ENCODE results near the gene DUSP9. TPM values are rescaled to one million over a fixed set of nuclear protein-coding genes. Genes with fewer than 3 reads are reported as not detected.

The DUSP9 gene
- total RNA-seq: under 1 TPM; 0.18 to 0.31 TPM
- 1.5 TPM for polyA plus RNA-seq (2013, experiment 1 of 2)
- 1.3 TPM for polyA plus RNA-seq (2013, experiment 2 of 2)
- long read RNA-seq, experiment 1: 0 reads
- long read RNA-seq, experiment 2: 0 reads
- long read RNA-seq, experiment 3: 0 reads
- long read RNA-seq, experiment 4: 0 reads

GRCh38 chrX:153646620-153647373, at the start of gene DUSP9:
Gene DUSP9 (plus strand): TSS chrX:153647203. CDS start chrX:153647954, 751 bp downstream.
- Histone ChIP-seq H3K4me1 (ENCODE audit: control insufficient read depth, insufficient read depth, low read length) (no peaks in the 10 kb centered on the region), H3K9ac (ENCODE audit: extremely low read depth, low read length, poor library complexity, severe bottlenecking) (no peak within 1 kb of the TSS), H3K9me3 (ENCODE audit: control insufficient read depth, low read length) (no peaks in the 10 kb centered on the region), H3K4me3 (ENCODE audit: low read length) (no peak within 1 kb of the TSS), H3K36me3 (ENCODE audit: control insufficient read depth, insufficient read depth, low read length) (no peaks in the 10 kb centered on the region), H3K27ac (ENCODE audit: low read depth, low read length) (no peak within 1 kb of the TSS), H3K27me3 (ENCODE audit: control insufficient read depth, insufficient read depth, low read length, poor library complexity, severe bottlenecking) (peaks cover 67% of the 10 kb centered on the region)
- TF ChIP-seq CTCF (conservative IDR thresholded peaks at IDR 0.05): no peak
- 0 to 6% methylated on average over 1 to 53 of the region's 53 CpGs for WGBS, 2 experiments (ENCODE audit: insufficient coverage in 1 of 2, insufficient read length in 1 of 2)
- peaks cover 59% of the 10 kb centered on the region for H3K27me3 Mint-ChIP-seq (ENCODE audit: insufficient read depth)
- DNase-seq: peak; percentile 91
- no peak within 1 kb of the TSS for H3K27ac Mint-ChIP-seq
- no peak within 1 kb of the TSS for H3K4me3 Mint-ChIP-seq
- H3K36me3 Mint-ChIP-seq (ENCODE audit: low read depth): no peaks in the 10 kb centered on the region
- H3K4me1 Mint-ChIP-seq: no peaks in the 10 kb centered on the region
- peaks cover 50% of the 10 kb centered on the region for H3K9me3 Mint-ChIP-seq

GRCh38 chrX:153598541-153599191, 48.3 kb upstream of the DUSP9 start, which contains the start of gene CCNQ:
Gene CCNQ (minus strand): TSS chrX:153599139. CDS start chrX:153599073, 66 bp downstream.
- no peaks in the 10 kb centered on the region for H3K4me1 Mint-ChIP-seq
- H3K9me3 Mint-ChIP-seq: peaks cover 76% of the 10 kb centered on the region
- H3K9me3 ChIP-seq (ENCODE audit: control insufficient read depth, low read length): no peaks in the 10 kb centered on the region
- H3K4me3 ChIP-seq (ENCODE audit: low read length): peak within 1 kb of the TSS; percentile 85
- H3K27ac Mint-ChIP-seq: no peak within 1 kb of the TSS
- peaks cover 13% of the 10 kb centered on the region for H3K36me3 Mint-ChIP-seq (ENCODE audit: low read depth)
- H3K27ac ChIP-seq (ENCODE audit: low read depth, low read length): no peak within 1 kb of the TSS
- peak within 1 kb of the TSS; percentile 66 for H3K9ac ChIP-seq (ENCODE audit: extremely low read depth, low read length, poor library complexity, severe bottlenecking)
- peak within 1 kb of the TSS; percentile 69 for H3K4me3 Mint-ChIP-seq
- DNase-seq: peak; percentile 61
- no peak for TF ChIP-seq CTCF (conservative IDR thresholded peaks at IDR 0.05)
- no peaks in the 10 kb centered on the region for H3K36me3 ChIP-seq (ENCODE audit: control insufficient read depth, insufficient read depth, low read length)
- no peaks in the 10 kb centered on the region for H3K4me1 ChIP-seq (ENCODE audit: control insufficient read depth, insufficient read depth, low read length)
- 0% methylated on average over 56 of the region's 79 CpGs; no CpG with 5 or more reads in 1 of the 2 experiments for WGBS, 2 experiments (ENCODE audit: insufficient coverage in 1 of 2, insufficient read length in 1 of 2)
- H3K27me3 Mint-ChIP-seq (ENCODE audit: insufficient read depth): peaks cover 2% of the 10 kb centered on the region
- H3K27me3 ChIP-seq (ENCODE audit: control insufficient read depth, insufficient read depth, low read length, poor library complexity, severe bottlenecking): no peaks in the 10 kb centered on the region

- no peaks in the 10 kb centered on the region for H3K27me3 ChIP-seq (ENCODE audit: control insufficient read depth, insufficient read depth, low read length, poor library complexity, severe bottlenecking)
- TF ChIP-seq CTCF (conservative IDR thresholded peaks at IDR 0.05): no peak
- H3K36me3 ChIP-seq (ENCODE audit: control insufficient read depth, insufficient read depth, low read length): no peaks in the 10 kb centered on the region
- no peaks in the 10 kb centered on the region for H3K9me3 ChIP-seq (ENCODE audit: control insufficient read depth, low read length)
- Mint-ChIP-seq H3K4me3 (peak overlapping the region; percentile 69), H3K9me3 (peaks cover 74% of the 10 kb centered on the region), H3K4me1 (no peaks in the 10 kb centered on the region), H3K27ac (no peak overlapping the region), H3K27me3 (ENCODE audit: insufficient read depth) (peaks cover 5% of the 10 kb centered on the region), H3K36me3 (ENCODE audit: low read depth) (peaks cover 8% of the 10 kb centered on the region)
- no peaks in the 10 kb centered on the region for H3K4me1 ChIP-seq (ENCODE audit: control insufficient read depth, insufficient read depth, low read length)
- WGBS, 2 experiments (ENCODE audit: insufficient coverage in 1 of 2, insufficient read length in 1 of 2): 0% methylated on average over 63 of the region's 79 CpGs; no CpG with 5 or more reads in 1 of the 2 experiments
- H3K9ac ChIP-seq (ENCODE audit: extremely low read depth, low read length, poor library complexity, severe bottlenecking): peak overlapping the region; percentile 66
- peak; percentile 90 for DNase-seq
- peak overlapping the region; percentile 85 for H3K4me3 ChIP-seq (ENCODE audit: low read length)
- no peak overlapping the region for H3K27ac ChIP-seq (ENCODE audit: low read depth, low read length)
Measured at GRCh38 chrX:153599192-153600031, 47.6 kb upstream of the DUSP9 start.

Measured in endodermal cell (in vitro differentiated cells).